Prostate gland (tissue), 2 donors: ENCODE results near the gene GRM8.

Source experiments
- CTCF ChIP-seq, 4 experiments: fragments of 200-600 bp in 2 of 4; fragments of 450-650 bp in 2 of 4; sonication (generic) in 2 of 4; IDR thresholded peaks; 1 replicate in 3 of 4; 2 replicates in 1 of 4; pipeline ENCODE4 v1.5.1; 2016 to 2019; ENCODE audit warnings: antibody characterized with exemption in 4 of 4, mild to moderate bottlenecking in 2 of 4, moderate library complexity in 2 of 4
- POLR2A ChIP-seq: fragments of 450-650 bp; IDR thresholded peaks from one replicate; pipeline ENCODE4 v1.6.1; 2016; ENCODE audit warnings: antibody characterized with exemption, mild to moderate bottlenecking

GRCh38 chr7:126819197-126819484, 433.6 kb downstream of the GRM8 start:
- TF ChIP-seq POLR2A: no peak
- TF ChIP-seq CTCF (IDR thresholded peaks at IDR 0.05): no peak
